Glutamatergic neuron (in vitro differentiated cells): Measurements from ENCODE around the gene MDFIC2. TPM values are rescaled to one million over a fixed set of nuclear protein-coding genes. Genes with fewer than 3 reads are reported as not detected.

ENCODE experiments used
- DNase-seq: peaks from one replicate; pipeline ENCODE4 v3.0.0; 2022
- H3K27ac Mint-ChIP-seq: one replicate; pipeline ENCODE4 v1.8.0; 2020; ENCODE audit warnings: mild to moderate bottlenecking, mixed read lengths, inconsistent platforms; ENCODE audit not compliant: unreplicated experiment
- H3K27me3 Mint-ChIP-seq: one replicate; pipeline ENCODE4 v1.8.0; 2020; ENCODE audit warnings: mild to moderate bottlenecking, moderate library complexity, mixed read lengths, inconsistent platforms; ENCODE audit not compliant: unreplicated experiment
- H3K36me3 Mint-ChIP-seq: one replicate; pipeline ENCODE4 v1.8.0; 2020; ENCODE audit warnings: mild to moderate bottlenecking, mixed read lengths, inconsistent platforms; ENCODE audit not compliant: unreplicated experiment
- H3K4me1 Mint-ChIP-seq: one replicate; pipeline ENCODE4 v1.8.0; 2020; ENCODE audit warnings: mild to moderate bottlenecking, low read depth, mixed read lengths, inconsistent platforms; ENCODE audit not compliant: unreplicated experiment
- H3K4me3 Mint-ChIP-seq: one replicate; pipeline ENCODE4 v1.8.0; 2020; ENCODE audit warnings: mild to moderate bottlenecking, mixed read lengths, inconsistent platforms; ENCODE audit not compliant: unreplicated experiment
- H3K9me3 Mint-ChIP-seq: one replicate; pipeline ENCODE4 v1.8.0; 2020; ENCODE audit warnings: mild to moderate bottlenecking, moderate library complexity, mixed read lengths, inconsistent platforms; ENCODE audit not compliant: unreplicated experiment
- CTCF ChIP-seq: fragments of 200-600 bp; sonication (generic); IDR thresholded peaks from one replicate; pipeline ENCODE4 v1.5.0; 2021; ENCODE audit not compliant: partially characterized antibody, unreplicated experiment
- total RNA-seq: library from RNA; stranded (reverse); fragmentation: NEBNext Ultra II Directional; extraction: Animal tissue kit (Norgen Biotek cat#: 25700); gene quantifications from one replicate; pipeline ENCODE4 v1.2.1, GENCODE V29; 2021; ENCODE audit not compliant: unreplicated experiment

The MDFIC2 gene
- total RNA-seq, 1 donor from 2014 or later: not detected

DNA sequence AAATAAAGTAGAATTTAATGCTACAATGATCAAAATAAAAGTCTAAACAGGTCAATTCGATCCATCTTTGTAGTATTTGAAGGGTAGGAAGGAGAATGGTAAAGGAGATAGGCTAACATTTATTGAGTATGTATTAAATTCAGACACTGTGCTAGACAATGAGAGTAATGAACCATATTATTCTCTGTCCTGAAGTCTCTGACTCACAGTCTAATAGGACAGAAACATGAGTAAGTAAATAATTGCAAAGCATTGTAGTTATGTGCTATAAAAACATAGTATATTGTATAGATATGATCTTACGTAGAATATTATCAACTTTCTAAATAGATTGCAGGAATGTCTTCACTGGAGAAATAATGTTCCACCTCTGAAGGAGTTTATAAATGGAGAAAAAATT lies 64.5 kb downstream of the MDFIC2 start:
- Mint-ChIP-seq H3K4me3 (no peak overlapping the region), H3K36me3 (no peaks in the 10 kb centered on the region), H3K27ac (no peak overlapping the region), H3K27me3 (no peaks in the 10 kb centered on the region), H3K4me1 (no peaks in the 10 kb centered on the region), H3K9me3 (no peaks in the 10 kb centered on the region)
- TF ChIP-seq CTCF: no peak
- DNase-seq: no peak

DNA sequence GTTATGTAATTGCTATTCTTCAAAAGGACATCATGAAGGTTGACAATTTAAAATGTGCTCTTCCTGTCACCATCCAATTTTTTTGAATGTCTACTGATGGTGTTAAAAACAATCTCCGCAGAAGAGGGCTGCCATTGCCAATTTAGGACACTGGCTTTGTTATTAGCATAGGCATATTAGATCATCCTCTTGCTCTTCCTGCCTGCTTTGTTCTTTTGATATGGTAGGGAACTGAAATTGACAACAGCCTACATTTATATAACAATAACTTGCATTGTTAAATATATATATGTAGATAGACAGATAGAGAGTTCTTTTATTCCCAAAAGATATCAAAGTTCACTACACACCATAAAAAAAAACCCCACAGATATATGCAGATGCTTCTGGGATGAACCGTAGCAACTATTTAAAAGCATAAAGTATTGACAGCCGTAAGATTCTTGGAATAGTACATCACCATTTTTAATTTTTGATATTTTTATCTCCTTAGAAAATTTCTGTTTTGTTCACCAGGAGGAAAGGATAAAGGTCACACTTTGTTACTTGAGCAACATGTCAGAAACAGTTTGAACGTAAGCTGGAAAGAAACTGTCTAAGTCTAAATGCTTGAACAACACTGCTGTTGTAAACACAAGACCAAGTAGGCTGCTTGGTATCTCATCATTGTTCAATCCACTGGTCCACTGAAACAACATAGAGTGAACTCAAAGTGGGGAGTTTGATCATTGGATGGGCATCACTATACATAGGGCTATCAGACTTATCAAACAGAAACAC lies 66.5 kb downstream of the MDFIC2 start:
- Mint-ChIP-seq H3K4me3 (no peak overlapping the region), H3K36me3 (no peaks in the 10 kb centered on the region), H3K27ac (no peak overlapping the region), H3K9me3 (no peaks in the 10 kb centered on the region), H3K4me1 (no peaks in the 10 kb centered on the region), H3K27me3 (no peaks in the 10 kb centered on the region)
- no peak for TF ChIP-seq CTCF
- DNase-seq: no peak

DNA sequence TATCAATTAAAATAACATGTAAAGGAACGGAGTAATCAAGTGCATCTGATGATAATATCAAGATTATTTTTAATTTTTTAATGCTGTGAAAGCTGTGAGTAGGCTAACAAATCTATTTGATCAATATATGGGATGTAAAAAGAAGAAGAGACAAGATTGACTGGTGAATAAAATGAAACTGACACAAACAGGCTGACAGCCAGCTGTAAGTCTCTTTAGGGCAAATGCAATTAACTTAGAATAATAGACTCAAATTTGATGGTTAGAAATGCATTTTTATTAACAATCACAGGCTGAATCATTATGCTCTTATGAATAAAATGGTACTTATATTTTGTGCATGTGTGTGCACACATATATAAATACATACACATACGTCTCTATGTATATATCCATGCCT lies 68.0 kb downstream of the MDFIC2 start:
- H3K27ac Mint-ChIP-seq: no peak overlapping the region
- TF ChIP-seq CTCF: no peak

DNA sequence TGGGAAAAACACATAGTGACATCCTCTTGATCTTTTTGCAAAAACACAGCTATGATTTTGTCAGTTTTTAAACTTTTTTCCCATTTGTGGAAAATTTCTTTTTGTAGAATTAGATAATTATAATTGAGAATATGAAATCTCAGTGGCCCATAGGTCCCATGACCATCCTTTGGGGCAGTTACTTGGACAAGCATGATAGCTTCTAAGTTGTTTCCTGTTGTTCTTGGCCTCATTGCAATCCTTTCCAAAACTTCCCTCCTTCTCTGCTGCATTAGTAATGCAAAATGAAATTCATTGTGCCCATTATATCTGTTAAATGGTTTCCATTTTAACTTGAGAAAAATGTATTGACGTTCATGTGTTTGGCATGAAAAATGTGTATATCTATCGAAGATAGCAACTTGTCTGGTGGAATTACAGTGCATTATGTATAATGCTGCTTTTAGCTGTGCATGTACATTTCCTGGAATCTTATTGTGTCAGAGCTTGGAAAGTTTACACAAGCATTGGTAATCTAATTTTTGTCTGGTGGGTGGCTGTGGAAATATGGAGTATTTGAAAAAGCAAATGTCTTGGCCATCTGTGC lies 70.0 kb downstream of the MDFIC2 start:
- no peak for DNase-seq
- Mint-ChIP-seq H3K27me3 (no peaks in the 10 kb centered on the region), H3K27ac (no peak overlapping the region)

More for the DNA sequence above, 68.0 kb downstream of the MDFIC2 start:
- no peak for DNase-seq
- Mint-ChIP-seq H3K4me1 (no peaks in the 10 kb centered on the region), H3K36me3 (no peaks in the 10 kb centered on the region), H3K9me3 (no peaks in the 10 kb centered on the region), H3K27me3 (no peaks in the 10 kb centered on the region), H3K4me3 (no peak overlapping the region)

More for the DNA sequence above, 70.0 kb downstream of the MDFIC2 start:
- no peak overlapping the region for H3K4me3 Mint-ChIP-seq
- no peaks in the 10 kb centered on the region for H3K36me3 Mint-ChIP-seq
- no peaks in the 10 kb centered on the region for H3K9me3 Mint-ChIP-seq
- no peak for TF ChIP-seq CTCF
- H3K4me1 Mint-ChIP-seq: no peaks in the 10 kb centered on the region
